Measurements from ENCODE around the gene TNFAIP3. TPM values are rescaled to one million over a fixed set of nuclear protein-coding genes. Genes with fewer than 3 reads are reported as not detected.

Gene TNFAIP3
- total RNA-seq, 2 experiments from 2014 or later: 3,816 to 3,885 TPM

DNA sequence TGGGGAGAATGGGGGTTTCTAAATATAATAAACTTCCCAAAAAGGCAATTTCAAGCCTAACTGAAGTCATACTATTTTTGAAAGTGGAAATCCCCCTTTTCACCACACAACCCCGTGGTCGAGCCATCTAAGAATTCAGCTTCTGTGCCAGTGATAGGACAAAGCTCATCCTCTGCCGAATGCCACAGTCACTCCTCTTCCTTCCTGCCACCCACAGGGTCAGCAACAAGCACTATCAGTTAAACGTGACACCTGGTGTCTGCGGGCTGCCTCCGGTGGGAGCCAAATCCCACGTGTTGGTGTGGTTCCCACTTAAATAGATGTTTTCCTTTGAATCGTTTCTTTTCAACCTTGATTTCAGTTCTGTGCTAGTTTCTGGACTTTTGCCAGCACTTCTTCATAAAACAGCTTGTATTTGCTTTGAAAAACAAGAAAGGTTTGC, 60.7 kb downstream of the TNFAIP3 start:
- H3K36me3 Mint-ChIP-seq (ENCODE audit: low read depth): no peaks in the 10 kb centered on the region
- H3K4me3 Mint-ChIP-seq: peak overlapping the region; percentile 9
- H3K27me3 Mint-ChIP-seq: no peaks in the 10 kb centered on the region
- CTCF ChIA-PET: interaction anchor here (0.9 to 1.8 kb wide), 5 partner anchors 12 to 220 kb away, joined by 3 to 6 read pairs (median 3); no protein-coding TSS in a partner anchor
- no peaks in the 10 kb centered on the region for H3K27me3 ChIP-seq (ENCODE audit: control insufficient read depth in 1 of 2, insufficient read depth in 2 of 2, low read length in 2 of 2)
- POLR2A ChIA-PET: interaction anchor here (0.6 to 1.5 kb wide), 9 partner anchors 17 to 60 kb away, joined by 3 to 18 read pairs (median 3); partner anchors contain the start of gene TNFAIP3
- peak overlapping the region; percentile 70 for H3K27ac Mint-ChIP-seq
- no peak for TF ChIP-seq CTCF (IDR thresholded peaks at IDR 0.05)
- peak overlapping the region in 1 of 2 donors; percentile 18 for H3K27ac ChIP-seq (ENCODE audit: low read depth in 1 of 2, low read length in 2 of 2)
- H3K4me3 ChIP-seq (ENCODE audit: low read length): no peak overlapping the region
- peak; percentile 99 for ATAC-seq (ENCODE audit: poor library complexity)
- H3K36me3 ChIP-seq (ENCODE audit: insufficient read depth, low read length): no peaks in the 10 kb centered on the region
- H3K4me1 ChIP-seq (ENCODE audit: insufficient read depth, low read length): peaks cover 26% of the 10 kb centered on the region
- no peaks in the 10 kb centered on the region for H3K9me3 ChIP-seq (ENCODE audit: control insufficient read depth in 1 of 2, insufficient read depth in 1 of 2, low read length in 2 of 2)
- H3K4me1 Mint-ChIP-seq (ENCODE audit: low read depth): peaks cover 45% of the 10 kb centered on the region
- DNase-seq: peak; percentile 32 to 93 (median 53)
- intact Hi-C loops (cut with DNase I, micrococcal nuclease): loop anchor here in 1 of 2 experiments (5.0 kb wide), 2 partner anchors 45 to 220 kb away; no protein-coding TSS in a partner anchor
- no peaks in the 10 kb centered on the region for H3K9me3 Mint-ChIP-seq

DNA sequence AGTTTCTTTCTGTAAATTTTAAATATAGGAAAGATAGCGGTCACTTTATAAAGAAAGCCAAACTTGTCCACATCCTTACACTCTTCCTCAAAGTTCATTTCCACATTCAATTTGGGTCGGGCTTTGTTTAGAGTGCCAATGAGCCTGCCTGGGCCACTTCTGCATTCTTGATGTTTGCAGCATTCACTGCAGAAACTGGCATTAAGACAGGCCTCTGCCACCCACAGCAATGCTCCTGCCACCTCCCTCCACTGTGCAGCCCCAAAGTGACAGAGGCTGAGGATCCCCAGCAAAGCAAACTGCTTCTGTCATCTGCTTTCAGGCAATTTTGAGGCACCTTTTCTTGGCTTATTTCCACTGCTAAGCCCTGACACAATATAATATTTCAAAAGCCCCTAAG, 61.2 kb downstream of the TNFAIP3 start:
- no peaks in the 10 kb centered on the region for H3K27me3 ChIP-seq (ENCODE audit: control insufficient read depth in 1 of 2, insufficient read depth in 2 of 2, low read length in 2 of 2)
- Mint-ChIP-seq H3K4me1 (ENCODE audit: low read depth) (peaks cover 45% of the 10 kb centered on the region), H3K27ac (peak overlapping the region; percentile 70), H3K36me3 (ENCODE audit: low read depth) (no peaks in the 10 kb centered on the region), H3K27me3 (no peaks in the 10 kb centered on the region), H3K4me3 (no peak overlapping the region), H3K9me3 (no peaks in the 10 kb centered on the region)
- intact Hi-C loops (cut with DNase I, micrococcal nuclease): loop anchor here in 1 of 2 experiments (5.0 kb wide), 2 partner anchors 46 to 221 kb away; no protein-coding TSS in a partner anchor
- H3K4me1 ChIP-seq (ENCODE audit: insufficient read depth, low read length): peaks cover 26% of the 10 kb centered on the region
- H3K36me3 ChIP-seq (ENCODE audit: insufficient read depth, low read length): no peaks in the 10 kb centered on the region
- CTCF ChIA-PET: interaction anchor here (0.9 to 1.2 kb wide), 3 partner anchors 17 to 220 kb away, joined by 3 to 5 read pairs (median 3); no protein-coding TSS in a partner anchor
- POLR2A ChIA-PET: interaction anchor here (0.6 to 1.5 kb wide), 6 partner anchors 17 to 61 kb away, joined by 3 to 18 read pairs (median 4); partner anchors contain the start of gene TNFAIP3
- H3K9me3 ChIP-seq (ENCODE audit: control insufficient read depth in 1 of 2, insufficient read depth in 1 of 2, low read length in 2 of 2): no peaks in the 10 kb centered on the region
- H3K27ac ChIP-seq (ENCODE audit: low read depth in 1 of 2, low read length in 2 of 2): peak overlapping the region in 1 of 2 donors; percentile 20
- DNase-seq (peak in 4 of 14 experiments; percentile 17 to 47 (median 31)), ATAC-seq (ENCODE audit: poor library complexity) (peak; percentile 21)
- no peak overlapping the region for H3K4me3 ChIP-seq (ENCODE audit: low read length)
- no peak for TF ChIP-seq CTCF (IDR thresholded peaks at IDR 0.05)

DNA sequence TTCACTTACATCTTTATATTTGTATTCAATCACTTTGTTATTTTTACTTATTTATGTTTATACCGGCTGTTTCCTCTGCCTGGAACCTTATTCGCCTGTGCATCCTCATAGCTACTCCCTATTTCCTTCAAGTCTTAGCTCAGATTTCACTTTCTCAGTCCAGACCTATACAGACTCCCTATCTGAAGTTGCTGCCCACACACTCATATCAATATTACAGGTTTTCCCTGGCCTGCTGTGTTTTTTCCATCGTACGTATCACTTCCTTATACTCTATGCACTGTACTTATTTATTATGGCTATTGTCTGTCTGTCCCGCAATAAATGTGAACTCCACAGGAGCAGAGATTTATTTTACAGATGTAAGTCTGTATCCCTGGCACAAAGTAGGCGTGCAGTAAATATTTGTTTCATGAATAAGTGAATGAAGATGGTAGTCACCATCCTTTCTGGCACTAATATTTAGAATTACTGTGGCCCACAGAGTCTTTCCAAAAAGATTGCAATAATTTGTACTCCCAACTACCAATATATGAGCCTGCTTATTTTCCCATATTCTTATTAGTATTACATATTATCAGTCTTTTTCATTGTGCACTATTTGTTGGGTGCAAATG, 64.9 kb downstream of the TNFAIP3 start:
- Mint-ChIP-seq H3K36me3 (ENCODE audit: low read depth) (no peaks in the 10 kb centered on the region), H3K27ac (no peak overlapping the region), H3K9me3 (peaks cover 2% of the 10 kb centered on the region), H3K4me1 (ENCODE audit: low read depth) (peaks cover 22% of the 10 kb centered on the region), H3K4me3 (no peak overlapping the region), H3K27me3 (no peaks in the 10 kb centered on the region)
- ATAC-seq (ENCODE audit: poor library complexity) (no peak), DNase-seq (no peak)
- POLR2A ChIA-PET: no interaction called here
- intact Hi-C loops (cut with DNase I, micrococcal nuclease): no loop called here
- H3K36me3 ChIP-seq (ENCODE audit: insufficient read depth, low read length): no peaks in the 10 kb centered on the region
- peaks cover 18% of the 10 kb centered on the region for H3K4me1 ChIP-seq (ENCODE audit: insufficient read depth, low read length)
- H3K27me3 ChIP-seq (ENCODE audit: control insufficient read depth in 1 of 2, insufficient read depth in 2 of 2, low read length in 2 of 2): no peaks in the 10 kb centered on the region
- no peak for TF ChIP-seq CTCF (IDR thresholded peaks at IDR 0.05)
- CTCF ChIA-PET: interaction anchor here (1.9 kb wide), 1 partner anchor 13 kb away, joined by 5 read pairs; no protein-coding TSS in a partner anchor
- H3K9me3 ChIP-seq (ENCODE audit: control insufficient read depth in 1 of 2, insufficient read depth in 1 of 2, low read length in 2 of 2): no peaks in the 10 kb centered on the region
- H3K4me3 ChIP-seq (ENCODE audit: low read length): no peak overlapping the region
- no peak overlapping the region for H3K27ac ChIP-seq (ENCODE audit: low read depth in 1 of 2, low read length in 2 of 2)

Other genes starting within 250 kb of the TNFAIP3 start
- gene PERP, start 240.2 kb downstream of the TNFAIP3 start, total RNA-seq: 1 to 10 TPM; 1.3 to 1.4 TPM

Data from CD4-positive, alpha-beta T cell (primary cell).